ENCODE measurements around the gene OR2S2.

The OR2S2 gene

DNA sequence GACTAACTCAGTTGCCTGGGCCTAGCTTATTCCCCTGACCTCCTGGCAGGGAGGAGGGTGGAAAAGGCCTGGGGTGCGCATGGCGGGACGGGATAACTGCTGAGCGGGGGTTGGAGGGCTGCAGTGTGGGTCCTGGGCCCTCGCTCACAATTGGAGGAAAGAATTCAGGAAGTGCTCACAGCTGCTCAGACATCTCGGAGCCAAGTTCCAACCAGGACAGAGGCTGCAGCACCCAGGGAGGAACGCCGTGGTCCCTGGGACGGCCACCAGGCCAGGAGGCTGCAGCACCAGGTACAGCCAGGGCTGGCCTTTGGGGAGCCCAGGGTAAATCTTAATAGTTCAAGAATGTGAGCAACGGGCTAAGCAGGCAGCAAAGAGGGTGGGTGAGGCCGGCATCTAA is 48.7 kb downstream of the OR2S2 start, which contains the start of gene SPAAR:
Gene SPAAR (plus strand): TSS at position 217 of the 400 bp plus-strand sequence. CDS start 974 bp downstream, outside the sequence.
- no peak for DNase-seq (ENCODE audit: low spot score)

DNA sequence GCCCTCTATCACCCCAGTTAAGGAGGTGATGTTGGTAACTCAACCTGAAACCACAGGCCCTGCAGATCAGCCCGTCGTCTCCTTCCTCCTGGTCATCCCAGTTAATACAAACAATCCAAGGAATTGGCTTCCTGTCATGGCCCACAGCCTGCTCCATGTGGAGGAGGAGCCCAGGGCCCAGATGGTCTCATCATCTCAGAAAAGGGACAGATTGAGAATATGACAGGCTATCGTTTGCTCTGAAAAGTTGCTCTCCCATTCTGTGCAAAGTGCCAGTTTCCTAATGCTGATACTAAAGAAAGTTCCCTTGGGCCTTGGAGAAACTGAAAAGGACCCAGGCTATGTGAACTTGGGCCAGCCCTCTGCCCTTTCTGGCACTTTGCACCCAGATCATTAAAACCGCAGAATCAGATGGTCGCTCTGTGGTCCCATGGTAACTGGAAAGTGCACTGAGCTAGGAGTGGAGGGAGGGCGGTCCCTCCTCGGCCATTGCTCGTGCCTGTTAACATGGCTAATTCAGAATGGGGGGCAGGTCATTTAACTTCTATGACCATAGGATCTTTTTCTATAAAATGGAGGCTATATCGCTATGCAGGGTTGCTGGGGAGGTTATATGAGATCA is 49.3 kb downstream of the OR2S2 start:
- DNase-seq (ENCODE audit: low spot score), result no peak

DNA sequence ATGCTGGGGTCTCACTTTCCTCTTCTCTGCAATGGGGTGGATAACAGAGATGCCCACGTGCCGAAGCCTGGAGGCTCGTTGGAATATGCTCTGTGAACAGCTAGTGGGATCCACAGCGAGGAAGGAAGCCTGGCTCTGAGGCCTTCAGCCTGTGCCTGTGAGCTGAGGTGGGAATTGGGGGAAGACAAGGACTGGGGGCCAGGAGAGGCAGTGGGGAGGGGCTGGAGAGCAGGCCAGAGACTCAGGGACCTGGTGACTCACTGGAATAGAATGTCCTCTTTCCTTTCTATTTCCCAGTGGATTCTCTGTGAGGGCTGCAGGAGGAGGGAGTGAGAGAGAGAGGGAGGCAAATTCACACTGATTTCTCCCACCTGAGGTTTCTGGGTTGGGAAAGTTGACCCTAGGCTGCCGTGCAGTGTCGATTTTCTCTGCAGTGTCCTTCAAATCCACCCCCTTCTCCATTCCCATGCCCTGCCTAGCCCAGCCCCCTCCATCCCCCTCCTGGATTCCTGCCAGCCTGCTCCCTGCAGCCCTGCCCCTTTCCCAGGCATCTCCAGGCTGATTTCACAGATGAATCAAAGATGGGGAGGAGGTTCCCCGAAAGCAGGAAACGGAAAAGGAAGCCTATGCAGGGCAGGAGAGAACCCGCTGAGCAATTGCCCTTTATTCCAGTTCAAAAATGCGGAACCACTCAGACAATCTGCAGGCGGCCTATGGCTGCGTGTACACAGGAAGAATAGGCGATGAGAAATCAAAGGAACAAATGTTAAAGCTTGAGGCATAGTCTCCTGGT is 50.0 kb downstream of the OR2S2 start:
- DNase-seq (ENCODE audit: low spot score), result no peak

Measured in activated CD4-positive, alpha-beta T cell treated with anti-CD3 and anti-CD28 coated beads, Interleukin-2, Interleukin-4, amounts not matched to agents 100 ng/mL and 50 ng/mL, durations not matched to agents 16 hours and 8 hours (primary cell).